Erythroblast (primary cell): ENCODE data around the gene NPTXR.

Source experiments
- GATA1 ChIP-seq: IDR thresholded peaks from 2 replicates; pipeline ENCODE4 v1.6.1; 2011; ENCODE audit warnings: low read depth, mild to moderate bottlenecking, control low read depth, low read length, moderate library complexity
- POLR2A ChIP-seq: IDR thresholded peaks from 2 replicates; pipeline ENCODE4 v1.6.1; 2011; ENCODE audit warnings: mild to moderate bottlenecking, low read length

- TF ChIP-seq POLR2A, result no peak
- no peak for TF ChIP-seq GATA1
Measured at GRCh38 chr22:38843201-38843656, 599 bp downstream of the NPTXR start.
